Natural killer cell treated with Interleukin-12 subunit alpha and Interleukin-12 subunit beta and Interleukin-15 and Interleukin-18, amount 100 ng/mL, for 72 hours (primary cell): ENCODE measurements around the gene TMEM145. TPM values are rescaled to one million over a fixed set of nuclear protein-coding genes. Genes with fewer than 3 reads are reported as not detected.
A peak's percentile ranks its signal among the peaks of the same experiment; 100 is the strongest.
"Not testable (repeated sequence)": the region's sequence is repeated elsewhere in the genome, so short reads cannot be mapped to it uniquely, and the experiment has no call there.

Experiments used
- ATAC-seq, 2 donors: fragments of 150-1000 bp; cut with Tn5 transposase in 1 of 2; sonication (Bioruptor Pico), chemical (Tn5 transposase) in 1 of 2; 2 replicates each; pipeline ENCODE4 v1.10.0; 2021
- DNase-seq: peaks from one replicate; pipeline ENCODE4 v3.0.0; 2022; ENCODE audit warnings: low spot score
- H3K27ac Mint-ChIP-seq, 2 donors: 1 replicate in 1 of 2; 2 replicates in 1 of 2; pipeline ENCODE4 v1.8.0; 2022; ENCODE audit warnings: mixed read lengths in 2 of 2, mild to moderate bottlenecking in 1 of 2, moderate library complexity in 1 of 2
- H3K27me3 Mint-ChIP-seq, 2 donors: 1 replicate in 1 of 2; 2 replicates in 1 of 2; pipeline ENCODE4 v1.8.0; 2022; ENCODE audit warnings: mixed read lengths in 2 of 2
- H3K36me3 Mint-ChIP-seq: one replicate; pipeline ENCODE4 v1.8.0; 2022; ENCODE audit warnings: mixed read lengths
- H3K4me1 Mint-ChIP-seq, 2 donors: 1 replicate in 1 of 2; 2 replicates in 1 of 2; pipeline ENCODE4 v1.8.0; 2022; ENCODE audit warnings: low read depth in 2 of 2, mixed read lengths in 2 of 2, mild to moderate bottlenecking in 1 of 2
- H3K4me3 Mint-ChIP-seq: one replicate; pipeline ENCODE4 v1.8.0; 2022; ENCODE audit warnings: mixed read lengths
- H3K9me3 Mint-ChIP-seq: 2 replicates; pipeline ENCODE4 v1.8.0; 2022; ENCODE audit warnings: mixed read lengths
- total RNA-seq, 2 donors: library from RNA; stranded (reverse); gene quantifications; one replicate each; pipeline ENCODE4 v1.2.3, GENCODE V29; 2022

Gene TMEM145
- total RNA-seq, 2 donors from 2014 or later: 1.4 to 1.6 TPM

DNA sequence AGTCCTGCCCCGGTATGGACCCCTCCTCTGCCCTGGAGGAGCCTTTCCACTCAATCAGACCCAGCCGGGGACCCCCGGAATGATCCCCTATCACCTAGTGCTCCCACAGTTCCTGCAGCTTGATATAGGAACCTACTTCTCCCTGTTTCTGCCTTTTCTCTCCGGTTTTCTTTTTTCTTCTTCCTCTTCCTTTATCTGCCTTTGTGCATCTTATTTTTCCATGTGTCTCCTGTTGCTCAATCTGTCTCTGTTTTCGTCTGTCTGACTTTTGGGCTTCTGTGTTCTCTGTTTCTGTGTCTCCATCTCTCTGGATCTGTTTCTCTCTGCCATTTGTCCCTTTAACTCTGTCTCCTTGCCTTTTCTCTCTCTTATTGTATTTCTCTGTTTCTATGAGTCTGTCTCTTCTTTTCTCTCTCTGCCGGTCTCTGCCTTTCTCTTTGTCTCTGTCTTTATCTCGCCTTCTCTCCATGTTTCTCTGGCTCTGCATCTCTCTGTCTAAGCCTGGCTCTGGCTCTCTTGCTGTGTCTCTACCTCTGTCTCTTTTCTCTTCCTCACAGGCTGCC, 22.3 kb downstream of the TMEM145 start:
- H3K4me1 Mint-ChIP-seq: no peaks in the 10 kb centered on the region
- H3K27ac Mint-ChIP-seq: no peak overlapping the region
- DNase-seq (no peak), ATAC-seq (no peak)
- H3K27me3 Mint-ChIP-seq: no peaks in the 10 kb centered on the region
- H3K9me3 Mint-ChIP-seq: no peaks in the 10 kb centered on the region
- no peaks in the 10 kb centered on the region for H3K36me3 Mint-ChIP-seq
- no peak overlapping the region for H3K4me3 Mint-ChIP-seq

GRCh38 chr19:42335971-42336370, 22.9 kb downstream of the TMEM145 start:
- no peaks in the 10 kb centered on the region for H3K9me3 Mint-ChIP-seq
- ATAC-seq (peak in 1 of 2 donors; percentile 39), DNase-seq (no peak)
- no peak overlapping the region for H3K4me3 Mint-ChIP-seq
- H3K36me3 Mint-ChIP-seq: no peaks in the 10 kb centered on the region
- no peak overlapping the region for H3K27ac Mint-ChIP-seq
- H3K27me3 Mint-ChIP-seq: no peaks in the 10 kb centered on the region
- H3K4me1 Mint-ChIP-seq: no peaks in the 10 kb centered on the region

DNA sequence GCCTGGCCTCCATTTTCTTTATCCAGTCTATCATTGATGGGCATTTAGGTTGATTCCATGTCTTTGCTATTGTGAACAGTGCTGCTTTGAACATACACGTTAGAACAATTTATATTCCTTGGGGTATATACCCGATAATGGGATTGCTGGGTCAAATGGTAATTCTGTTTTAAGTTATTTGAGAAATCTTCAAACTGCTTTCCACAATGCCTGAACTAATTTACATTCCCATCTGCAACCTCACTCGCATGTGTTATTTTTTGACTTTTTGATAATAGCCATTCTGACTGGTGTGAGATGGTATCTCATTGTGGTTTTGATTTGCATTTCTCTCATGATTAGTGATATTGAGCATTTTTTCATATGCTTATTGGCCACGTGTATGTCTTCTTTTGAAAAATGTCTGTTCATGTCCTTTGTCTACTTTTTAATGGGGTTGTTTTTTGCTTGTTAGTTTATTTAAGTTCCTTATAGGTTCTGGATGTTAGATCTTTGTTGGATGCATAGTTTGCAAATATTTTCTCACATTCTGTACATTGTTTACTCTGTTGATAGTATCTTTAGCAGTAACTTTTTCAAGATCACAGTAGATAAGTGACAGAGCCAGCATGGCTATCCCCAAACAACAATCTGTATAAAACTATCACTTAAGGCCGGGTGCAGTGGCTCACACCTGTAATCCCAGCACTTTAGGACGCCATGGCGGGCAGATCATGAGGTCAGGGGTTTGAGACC, 26.2 kb downstream of the TMEM145 start:
- H3K4me1 Mint-ChIP-seq, H3K27me3 Mint-ChIP-seq, H3K9me3 Mint-ChIP-seq, DNase-seq, H3K27ac Mint-ChIP-seq, H3K4me3 Mint-ChIP-seq, H3K36me3 Mint-ChIP-seq, ATAC-seq: not testable (repeated sequence)

GRCh38 chr19:42339922-42340321, 26.8 kb downstream of the TMEM145 start:
- not testable (repeated sequence) for H3K9me3 Mint-ChIP-seq, H3K4me3 Mint-ChIP-seq

GRCh38 chr19:42343344-42344110, 30.4 kb downstream of the TMEM145 start:
- Mint-ChIP-seq H3K4me3 (no peak overlapping the region), H3K9me3 (no peaks in the 10 kb centered on the region), H3K36me3 (peaks cover 6% of the 10 kb centered on the region), H3K4me1 (peaks cover 0 to 3% of the 10 kb centered on the region in 2 donors), H3K27me3 (no peaks in the 10 kb centered on the region), H3K27ac (no peak overlapping the region)
- DNase-seq (no peak), ATAC-seq (no peak)

More at GRCh38 chr19:42339922-42340321, 26.8 kb downstream of the TMEM145 start:
- not testable (repeated sequence) for DNase-seq, H3K27ac Mint-ChIP-seq, ATAC-seq, H3K4me1 Mint-ChIP-seq, H3K27me3 Mint-ChIP-seq, H3K36me3 Mint-ChIP-seq

- no peak overlapping the region for H3K27ac Mint-ChIP-seq
- peaks cover 0 to 3% of the 10 kb centered on the region in 2 donors for H3K4me1 Mint-ChIP-seq
- DNase-seq: no peak
- peaks cover 6% of the 10 kb centered on the region for H3K36me3 Mint-ChIP-seq
- no peaks in the 10 kb centered on the region for H3K27me3 Mint-ChIP-seq
- no peaks in the 10 kb centered on the region for H3K9me3 Mint-ChIP-seq
- H3K4me3 Mint-ChIP-seq: no peak overlapping the region
- no peak for ATAC-seq
These were observed 31.3 kb downstream of the TMEM145 start for GRCh38 chr19:42344336-42344893.

DNA sequence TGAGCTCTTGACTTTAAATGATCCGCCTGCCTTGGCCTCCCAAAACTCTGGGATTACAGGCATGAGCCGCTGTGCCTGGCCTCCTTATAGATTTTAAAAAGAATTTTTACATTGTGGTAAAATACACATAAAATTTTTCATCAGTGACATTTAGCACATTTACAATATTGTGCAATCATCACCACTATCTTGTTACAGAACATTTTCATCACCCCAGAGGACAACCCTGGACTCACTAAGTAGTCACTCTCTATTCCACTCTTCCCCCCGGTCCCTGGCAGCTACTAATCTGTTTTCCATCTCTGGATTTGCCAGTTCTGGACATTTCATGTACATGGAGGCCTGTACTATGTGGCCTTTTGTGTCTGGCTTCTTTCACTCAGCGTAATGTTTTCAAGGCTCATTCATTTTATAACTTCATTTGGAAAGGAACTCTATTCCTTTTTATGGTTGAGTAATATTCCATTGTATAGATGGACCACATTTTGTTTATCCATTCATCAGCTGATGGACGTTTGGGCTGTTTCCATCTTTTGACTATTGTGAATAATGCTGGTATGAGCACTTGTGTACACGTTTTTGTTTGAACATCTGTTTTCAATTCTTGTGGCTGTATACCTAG, 32.2 kb downstream of the TMEM145 start:
- Mint-ChIP-seq H3K4me1 (peaks cover 0 to 3% of the 10 kb centered on the region in 2 donors), H3K36me3 (peaks cover 6% of the 10 kb centered on the region), H3K9me3 (no peaks in the 10 kb centered on the region), H3K27ac (no peak overlapping the region), H3K27me3 (no peaks in the 10 kb centered on the region), H3K4me3 (no peak overlapping the region)
- DNase-seq (no peak), ATAC-seq (no peak)

GRCh38 chr19:42348211-42348610, 35.1 kb downstream of the TMEM145 start:
- peaks cover 0 to 4% of the 10 kb centered on the region in 2 donors for H3K4me1 Mint-ChIP-seq
- H3K27me3 Mint-ChIP-seq: no peaks in the 10 kb centered on the region
- peaks cover 6% of the 10 kb centered on the region for H3K36me3 Mint-ChIP-seq
- H3K9me3 Mint-ChIP-seq: no peaks in the 10 kb centered on the region
- DNase-seq (no peak), ATAC-seq (no peak)
- no peak overlapping the region for H3K4me3 Mint-ChIP-seq
- no peak overlapping the region for H3K27ac Mint-ChIP-seq

GRCh38 chr19:42349378-42350107, 36.4 kb downstream of the TMEM145 start:
- no peak for DNase-seq
- Mint-ChIP-seq H3K4me1 (peaks cover 0 to 5% of the 10 kb centered on the region in 2 donors), H3K36me3 (peaks cover 6% of the 10 kb centered on the region), H3K27ac (no peak overlapping the region), H3K27me3 (no peaks in the 10 kb centered on the region), H3K9me3 (no peaks in the 10 kb centered on the region), H3K4me3 (no peak overlapping the region)
- no peak for ATAC-seq

- peaks cover 0 to 5% of the 10 kb centered on the region in 2 donors for H3K4me1 Mint-ChIP-seq
- no peak overlapping the region for H3K27ac Mint-ChIP-seq
- no peaks in the 10 kb centered on the region for H3K27me3 Mint-ChIP-seq
- ATAC-seq: no peak
- H3K4me3 Mint-ChIP-seq: no peak overlapping the region
- H3K36me3 Mint-ChIP-seq: peaks cover 2% of the 10 kb centered on the region
- DNase-seq: no peak
- H3K9me3 Mint-ChIP-seq: no peaks in the 10 kb centered on the region
These were observed 37.3 kb downstream of the TMEM145 start for GRCh38 chr19:42350417-42350816.

- Mint-ChIP-seq H3K27me3 (no peaks in the 10 kb centered on the region), H3K27ac (no peak overlapping the region)
- no peak for DNase-seq
These were observed 38.1 kb downstream of the TMEM145 start for GRCh38 chr19:42351079-42351735.

GRCh38 chr19:42352301-42353259, 39.5 kb downstream of the TMEM145 start:
- no peaks in the 10 kb centered on the region for H3K9me3 Mint-ChIP-seq
- no peaks in the 10 kb centered on the region for H3K36me3 Mint-ChIP-seq
- no peak overlapping the region for H3K4me3 Mint-ChIP-seq
- H3K27me3 Mint-ChIP-seq: no peaks in the 10 kb centered on the region
- DNase-seq (no peak), ATAC-seq (peak in 1 of 2 donors; percentile 26)
- peaks cover 0 to 6% of the 10 kb centered on the region in 2 donors for H3K4me1 Mint-ChIP-seq
- H3K27ac Mint-ChIP-seq: no peak overlapping the region

More at GRCh38 chr19:42351079-42351735, 38.1 kb downstream of the TMEM145 start:
- Mint-ChIP-seq H3K4me1 (peaks cover 0 to 5% of the 10 kb centered on the region in 2 donors), H3K36me3 (no peaks in the 10 kb centered on the region), H3K9me3 (no peaks in the 10 kb centered on the region), H3K4me3 (no peak overlapping the region)
- no peak for ATAC-seq
